AG04450 (cell line): ENCODE data around the gene ERCC1. TPM values are rescaled to one million over a fixed set of nuclear protein-coding genes. Genes with fewer than 3 reads are reported as not detected.

Experiments used
- CTCF ChIA-PET: fragments of 300-600, 350-600 bp; formaldehyde crosslinking; extraction: SDS; loops from one replicate; lab custom pipeline; 2022; ENCODE audit warnings: antibody characterized with exemption, inconsistent platforms; lab: Charles Lee
- POLR2A ChIA-PET: fragments of 350-600 bp; formaldehyde crosslinking; extraction: SDS; loops from one replicate; lab custom pipeline; 2021; ENCODE audit warnings: antibody characterized with exemption, inconsistent platforms; lab: Yijun Ruan, JAX
- DNase-seq: peaks from one replicate; pipeline ENCODE4 v3.0.0-alpha.2; 2011; ENCODE audit warnings: low read depth, low spot score
- H3K27ac ChIP-seq: one replicate; pipeline ENCODE4 v1.5.1; 2012; ENCODE audit warnings: low read depth, low read length, control low read depth
- H3K27me3 ChIP-seq: one replicate; pipeline ENCODE4 v1.6.0; 2012; ENCODE audit warnings: low read length; ENCODE audit not compliant: control insufficient read depth, insufficient read depth
- H3K4me3 ChIP-seq: 2 replicates; pipeline ENCODE4 v1.5.1; 2011; ENCODE audit warnings: mild to moderate bottlenecking, low read depth, low read length, control low read depth
- H3K9me3 ChIP-seq: 2 replicates; pipeline ENCODE4 v1.5.1; 2012; ENCODE audit warnings: low read length; ENCODE audit not compliant: control insufficient read depth, insufficient read depth
- CTCF ChIP-seq: IDR thresholded peaks from 2 replicates; pipeline ENCODE4 v1.5.1; 2011; ENCODE audit warnings: low read depth, low read length, control low read depth, inconsistent platforms
- polyA plus RNA-seq: library from polyadenylated mRNA; depleted of rRNA; stranded (reverse); fragments of >200 nt; gene quantifications from 2 replicates; pipeline ENCODE4 v1.2.3, GENCODE V29; 2011

Gene ERCC1
- polyA plus RNA-seq, 1 experiment: 75.8 TPM

GRCh38 chr19:45468803-45469131 lies 45.0 kb upstream of the ERCC1 start:
- Histone ChIP-seq H3K27me3 (no peaks in the 10 kb centered on the region), H3K27ac (peak overlapping the region; percentile 92), H3K4me3 (peak overlapping the region; percentile 96), H3K9me3 (no peaks in the 10 kb centered on the region; the same call in 1 of the 2 replicates)
- DNase-seq: no peak
- TF ChIP-seq CTCF: no peak
- CTCF ChIA-PET: interaction anchor here (1.1 to 5.0 kb wide), 4 partner anchors 10 to 29 kb away, joined by 4 to 36 read pairs (median 11); no protein-coding TSS in a partner anchor
- POLR2A ChIA-PET: interaction anchor here (0.9 to 2.8 kb wide), 4 partner anchors 10 to 69 kb away, joined by 3 to 22 read pairs (median 12); no protein-coding TSS in a partner anchor

GRCh38 chr19:45468159-45468651 lies 44.5 kb upstream of the ERCC1 start:
- peak; percentile 16; the same call in 1 of the 2 replicates for TF ChIP-seq CTCF
- POLR2A ChIA-PET: interaction anchor here (0.6 to 2.8 kb wide), 6 partner anchors 10 to 713 kb away, joined by 3 to 32 read pairs (median 8); no protein-coding TSS in a partner anchor
- CTCF ChIA-PET: interaction anchor here (1.0 to 5.0 kb wide), 5 partner anchors 11 to 226 kb away, joined by 3 to 36 read pairs (median 9); no protein-coding TSS in a partner anchor
- peak overlapping the region; percentile 92 for H3K27ac ChIP-seq
- no peak for DNase-seq
- H3K27me3 ChIP-seq: no peaks in the 10 kb centered on the region
- H3K9me3 ChIP-seq: no peaks in the 10 kb centered on the region; the same call in 1 of the 2 replicates
- peak overlapping the region; percentile 96 for H3K4me3 ChIP-seq

GRCh38 chr19:45467456-45468158 lies 43.9 kb upstream of the ERCC1 start, which contains the start of gene FOSB:
Gene FOSB (plus strand): TSS chr19:45467996. CDS start chr19:45468587, 591 bp downstream.
- peak; percentile 87 for DNase-seq
- CTCF ChIA-PET: interaction anchor here (0.9 to 5.0 kb wide), 6 partner anchors 11 to 226 kb away, joined by 3 to 36 read pairs (median 7); no protein-coding TSS in a partner anchor
- TF ChIP-seq CTCF: peak; percentile 23

GRCh38 chr19:45467115-45467455 lies 43.4 kb upstream of the ERCC1 start:
- POLR2A ChIA-PET: interaction anchor here (0.6 to 2.3 kb wide), 5 partner anchors 11 to 28 kb away, joined by 3 to 32 read pairs (median 5); no protein-coding TSS in a partner anchor
- H3K9me3 ChIP-seq: no peaks in the 10 kb centered on the region; the same call in 1 of the 2 replicates
- no peak for DNase-seq
- no peaks in the 10 kb centered on the region for H3K27me3 ChIP-seq
- peak overlapping the region; percentile 61 for H3K4me3 ChIP-seq
- no peak for TF ChIP-seq CTCF
- CTCF ChIA-PET: interaction anchor here (0.9 to 5.0 kb wide), 6 partner anchors 10 to 227 kb away, joined by 3 to 36 read pairs (median 7); no protein-coding TSS in a partner anchor
- H3K27ac ChIP-seq: peak overlapping the region; percentile 90

More at GRCh38 chr19:45467456-45468158, 43.9 kb upstream of the ERCC1 start, which contains the start of gene FOSB:
- Histone ChIP-seq H3K4me3 (peak within 1 kb of the TSS; percentile 96), H3K9me3 (no peaks in the 10 kb centered on the region; the same call in 1 of the 2 replicates), H3K27ac (peak within 1 kb of the TSS; percentile 92), H3K27me3 (no peaks in the 10 kb centered on the region)
- POLR2A ChIA-PET: interaction anchor here (0.6 to 2.8 kb wide), 8 partner anchors 11 to 714 kb away, joined by 3 to 32 read pairs (median 6); no protein-coding TSS in a partner anchor
